ENCODE results near the gene PMEPA1.

DNA sequence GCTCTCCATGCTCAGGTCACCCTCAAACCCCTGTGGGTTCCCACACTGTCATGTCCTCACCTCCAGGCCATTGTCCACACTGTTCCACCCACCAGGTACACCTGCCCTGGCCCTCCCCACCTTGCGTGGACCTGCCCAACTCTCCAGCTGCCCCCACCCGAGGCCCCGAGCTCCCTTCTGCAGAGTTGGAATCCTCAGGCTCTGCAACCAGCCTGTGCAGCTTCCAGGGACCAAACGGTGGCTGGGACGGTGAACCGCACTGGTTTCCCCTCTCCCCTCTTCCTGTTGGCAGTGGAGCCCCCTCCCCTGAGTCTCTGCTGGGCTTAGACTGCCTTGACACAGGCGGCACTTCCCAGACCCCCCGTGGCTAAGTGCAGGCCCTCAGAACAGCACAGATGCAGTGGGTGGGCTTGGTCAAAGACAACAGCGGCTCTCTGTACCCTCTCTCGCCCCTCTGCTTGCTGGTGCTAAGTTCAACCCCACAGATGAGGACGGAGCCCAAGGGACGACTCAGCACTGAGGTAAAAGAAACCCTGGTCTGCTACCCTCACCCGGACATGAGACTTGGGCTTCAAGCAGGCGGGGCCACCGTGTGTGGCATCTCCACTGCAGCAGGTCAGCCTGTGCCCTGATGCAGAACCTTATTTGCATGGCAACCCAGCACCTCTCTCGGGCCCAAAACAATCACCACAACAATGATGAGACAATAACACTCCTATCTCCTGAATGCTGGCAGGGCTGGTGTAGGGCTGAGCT is 100.6 kb downstream of the PMEPA1 start:
- TF ChIP-seq POLR2A (IDR thresholded peaks at IDR 0.05) = no peak
- TF ChIP-seq EP300 (IDR thresholded peaks at IDR 0.05) = no peak
- TF ChIP-seq, protein P1, sequence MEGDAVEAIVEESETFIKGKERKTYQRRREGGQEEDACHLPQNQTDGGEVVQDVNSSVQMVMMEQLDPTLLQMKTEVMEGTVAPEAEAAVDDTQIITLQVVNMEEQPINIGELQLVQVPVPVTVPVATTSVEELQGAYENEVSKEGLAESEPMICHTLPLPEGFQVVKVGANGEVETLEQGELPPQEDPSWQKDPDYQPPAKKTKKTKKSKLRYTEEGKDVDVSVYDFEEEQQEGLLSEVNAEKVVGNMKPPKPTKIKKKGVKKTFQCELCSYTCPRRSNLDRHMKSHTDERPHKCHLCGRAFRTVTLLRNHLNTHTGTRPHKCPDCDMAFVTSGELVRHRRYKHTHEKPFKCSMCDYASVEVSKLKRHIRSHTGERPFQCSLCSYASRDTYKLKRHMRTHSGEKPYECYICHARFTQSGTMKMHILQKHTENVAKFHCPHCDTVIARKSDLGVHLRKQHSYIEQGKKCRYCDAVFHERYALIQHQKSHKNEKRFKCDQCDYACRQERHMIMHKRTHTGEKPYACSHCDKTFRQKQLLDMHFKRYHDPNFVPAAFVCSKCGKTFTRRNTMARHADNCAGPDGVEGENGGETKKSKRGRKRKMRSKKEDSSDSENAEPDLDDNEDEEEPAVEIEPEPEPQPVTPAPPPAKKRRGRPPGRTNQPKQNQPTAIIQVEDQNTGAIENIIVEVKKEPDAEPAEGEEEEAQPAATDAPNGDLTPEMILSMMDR (IDR thresholded peaks at IDR 0.05) = no peak
- TF ChIP-seq POLR2AphosphoS5 (IDR thresholded peaks at IDR 0.05) = no peak
